Measurements from ENCODE around the gene PRG3. TPM values are rescaled to one million over a fixed set of nuclear protein-coding genes. Genes with fewer than 3 reads are reported as not detected.
A peak's percentile ranks its signal among the peaks of the same experiment; 100 is the strongest.

Gene PRG3
- total and polyA plus RNA-seq, 9 of the 15 experiments (the other 6 are each of a cell fraction or from before 2014, with no cell fraction given): 0.18 to 0.55 (median 0.38) TPM; not detected in 6

DNA sequence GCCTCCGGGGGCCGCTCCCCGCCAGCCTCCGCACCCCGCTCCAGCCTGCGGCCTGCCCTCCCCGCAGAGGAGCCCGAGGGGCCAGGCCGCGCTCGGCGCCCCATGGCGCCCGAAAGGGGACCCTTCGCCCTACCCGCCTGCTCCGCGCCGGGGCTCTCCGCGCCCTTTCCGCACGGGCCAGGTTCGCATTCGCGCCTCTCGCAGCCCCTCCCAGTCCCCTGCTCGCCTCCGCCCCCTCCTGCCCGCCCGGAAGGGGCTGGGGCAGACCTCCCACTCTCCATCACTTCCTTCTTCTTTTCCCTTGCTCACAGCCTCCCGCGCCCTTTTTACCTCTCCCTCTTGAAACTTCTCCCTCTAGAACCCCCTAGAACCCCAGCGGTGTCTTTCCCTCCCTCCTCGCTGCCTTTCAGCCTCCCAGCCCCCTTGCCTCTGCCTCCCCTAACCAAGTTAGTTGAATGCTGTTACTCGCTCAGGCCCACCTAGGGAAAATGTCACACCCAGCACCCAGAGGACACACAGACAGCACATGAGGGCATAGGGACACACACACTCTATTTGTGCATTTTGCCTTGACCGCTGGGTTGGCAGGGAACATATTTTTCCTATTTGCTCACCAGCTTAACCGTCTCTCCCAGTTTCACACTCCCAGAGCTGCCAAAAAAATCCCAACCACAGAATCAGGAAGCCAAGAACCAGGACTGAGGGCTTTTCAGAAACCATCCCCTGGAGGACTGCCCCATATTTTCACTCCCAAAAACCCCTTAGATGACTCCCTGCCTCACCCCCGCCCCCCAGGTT is 46.2 kb upstream of the PRG3 start, which contains the start of gene SLC43A3 (continued):
- TF ChIP-seq, protein P1, sequence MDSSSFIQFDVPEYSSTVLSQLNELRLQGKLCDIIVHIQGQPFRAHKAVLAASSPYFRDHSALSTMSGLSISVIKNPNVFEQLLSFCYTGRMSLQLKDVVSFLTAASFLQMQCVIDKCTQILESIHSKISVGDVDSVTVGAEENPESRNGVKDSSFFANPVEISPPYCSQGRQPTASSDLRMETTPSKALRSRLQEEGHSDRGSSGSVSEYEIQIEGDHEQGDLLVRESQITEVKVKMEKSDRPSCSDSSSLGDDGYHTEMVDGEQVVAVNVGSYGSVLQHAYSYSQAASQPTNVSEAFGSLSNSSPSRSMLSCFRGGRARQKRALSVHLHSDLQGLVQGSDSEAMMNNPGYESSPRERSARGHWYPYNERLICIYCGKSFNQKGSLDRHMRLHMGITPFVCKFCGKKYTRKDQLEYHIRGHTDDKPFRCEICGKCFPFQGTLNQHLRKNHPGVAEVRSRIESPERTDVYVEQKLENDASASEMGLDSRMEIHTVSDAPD (CRISPR knock-in tag; IDR thresholded peaks at IDR 0.05): no peak
- no peak for TF ChIP-seq NR3C1 (CRISPR knock-in tag; IDR thresholded peaks at IDR 0.05)

DNA sequence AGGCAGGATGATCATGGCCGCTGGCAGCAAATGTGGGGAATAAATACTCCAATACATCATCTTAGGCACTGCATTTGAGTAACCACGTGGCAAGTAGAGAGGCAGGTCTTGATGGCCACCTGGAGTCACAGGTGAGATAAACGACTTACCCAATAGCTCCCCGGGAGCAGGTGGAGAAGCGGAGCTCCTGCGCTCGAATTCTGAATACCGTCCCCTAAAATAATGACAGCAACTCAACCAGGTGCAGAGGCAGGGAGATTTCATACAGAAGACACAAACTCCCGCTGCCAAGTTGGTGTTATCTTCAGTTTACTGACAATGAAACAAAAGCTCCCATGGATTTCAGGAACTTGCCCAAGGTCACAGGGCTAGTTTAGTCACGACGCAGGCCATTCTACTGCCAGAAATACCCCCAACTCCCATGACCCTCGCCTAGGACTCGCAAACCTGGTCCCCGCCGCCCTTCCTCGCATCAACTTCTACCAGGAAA is 45.5 kb upstream of the PRG3 start:
- peaks cover 12% of the 10 kb centered on the region; the same call in 1 of the 2 replicates for H4K20me1 ChIP-seq (replicated peaks; ENCODE audit: control insufficient read depth, insufficient read depth, low read length)
- peak; percentile 35 for FAIRE-seq
- peak overlapping the region; percentile 91 for H2AFZ ChIP-seq (ENCODE audit: low read depth, low read length)
- in situ Hi-C loops (cut with MboI): no loop called here
- H3K4me3 ChIP-seq: peak overlapping the region; percentile 72
- H3K27ac ChIP-seq (ENCODE audit: extremely low read depth, low read depth, low read length): peak overlapping the region; percentile 91
- H3K9me3 ChIP-seq (replicated peaks; ENCODE audit: control insufficient read depth, insufficient read depth, low read depth, low read length): no peaks in the 10 kb centered on the region
- intact Hi-C loops (cut with micrococcal nuclease): no loop called here
- peaks cover 58% of the 10 kb centered on the region for H3K79me2 ChIP-seq (ENCODE audit: control insufficient read depth, insufficient read depth, low read length)
- CTCF ChIA-PET (ENCODE audit: low intra/inter-chr PET ratio): no interaction called here
- peaks cover 47% of the 10 kb centered on the region for H3K36me3 ChIP-seq (ENCODE audit: control insufficient read depth, insufficient read depth, low read length)
- peak in 1 of 4 experiments; percentile 55 for DNase-seq (ENCODE audit: extremely low read depth in 1 of 4, low spot score in 3 of 4)
- peaks cover 42 to 57% of the 10 kb centered on the region in 2 experiments for H3K4me1 ChIP-seq (replicated peaks in 1 of 2; ENCODE audit: control insufficient read depth in 2 of 2, insufficient read depth in 2 of 2, low read length in 2 of 2)
- BruUV-seq (replicated peaks): TSS peak; percentile 55
- peak overlapping the region; percentile 96 to 98 for H3K9ac ChIP-seq (ENCODE audit: insufficient read depth in 1 of 2, low read depth in 2 of 2, low read length in 2 of 2)
- no peak for ATAC-seq
- H3K9me1 ChIP-seq (ENCODE audit: control insufficient read depth, insufficient read depth, low read length): peaks cover 7% of the 10 kb centered on the region
- POLR2A ChIA-PET: interaction anchor here (0.7 kb wide), 1 partner anchor 27 kb away, joined by 4 read pairs; no protein-coding TSS in a partner anchor
- no peaks in the 10 kb centered on the region for H3K27me3 ChIP-seq (ENCODE audit: control insufficient read depth in 2 of 2, insufficient read depth in 2 of 2, low read length in 2 of 2)
- under 1% methylated on average over 16 of the region's 16 CpGs for WGBS (ENCODE audit: insufficient coverage, low coverage, missing lambda C conversion rate)
- peak overlapping the region; percentile 90 for H3K4me2 ChIP-seq (ENCODE audit: insufficient read depth, low read length)
- TF ChIP-seq, protein P2, sequence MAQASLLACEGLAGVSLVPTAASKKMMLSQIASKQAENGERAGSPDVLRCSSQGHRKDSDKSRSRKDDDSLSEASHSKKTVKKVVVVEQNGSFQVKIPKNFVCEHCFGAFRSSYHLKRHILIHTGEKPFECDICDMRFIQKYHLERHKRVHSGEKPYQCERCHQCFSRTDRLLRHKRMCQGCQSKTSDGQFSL (CRISPR knock-in tag; IDR thresholded peaks at IDR 0.05): 0 out of 2 replicates have a peak, but pooled peaks have one; percentile 28
- TF ChIP-seq, protein P2 (tag; IDR thresholded peaks at IDR 0.05): no peak
- no peak for TF ChIP-seq NFYB (IDR thresholded peaks at IDR 0.05; ENCODE audit: extremely low read depth, insufficient read length)
- TF ChIP-seq NFRKB (IDR thresholded peaks at IDR 0.05; ENCODE audit: low read depth): 0 out of 2 replicates have a peak, but pooled peaks have one; percentile 5
- no peak for TF ChIP-seq PYGO2 (tag; IDR thresholded peaks at IDR 0.05)
- TF ChIP-seq, protein P3, sequence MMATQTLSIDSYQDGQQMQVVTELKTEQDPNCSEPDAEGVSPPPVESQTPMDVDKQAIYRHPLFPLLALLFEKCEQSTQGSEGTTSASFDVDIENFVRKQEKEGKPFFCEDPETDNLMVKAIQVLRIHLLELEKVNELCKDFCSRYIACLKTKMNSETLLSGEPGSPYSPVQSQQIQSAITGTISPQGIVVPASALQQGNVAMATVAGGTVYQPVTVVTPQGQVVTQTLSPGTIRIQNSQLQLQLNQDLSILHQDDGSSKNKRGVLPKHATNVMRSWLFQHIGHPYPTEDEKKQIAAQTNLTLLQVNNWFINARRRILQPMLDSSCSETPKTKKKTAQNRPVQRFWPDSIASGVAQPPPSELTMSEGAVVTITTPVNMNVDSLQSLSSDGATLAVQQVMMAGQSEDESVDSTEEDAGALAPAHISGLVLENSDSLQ (IDR thresholded peaks at IDR 0.05): 0 out of 2 replicates have a peak, but pooled peaks have one; percentile 6
- TF ChIP-seq, protein P4, sequence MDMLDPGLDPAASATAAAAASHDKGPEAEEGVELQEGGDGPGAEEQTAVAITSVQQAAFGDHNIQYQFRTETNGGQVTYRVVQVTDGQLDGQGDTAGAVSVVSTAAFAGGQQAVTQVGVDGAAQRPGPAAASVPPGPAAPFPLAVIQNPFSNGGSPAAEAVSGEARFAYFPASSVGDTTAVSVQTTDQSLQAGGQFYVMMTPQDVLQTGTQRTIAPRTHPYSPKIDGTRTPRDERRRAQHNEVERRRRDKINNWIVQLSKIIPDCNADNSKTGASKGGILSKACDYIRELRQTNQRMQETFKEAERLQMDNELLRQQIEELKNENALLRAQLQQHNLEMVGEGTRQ (CRISPR knock-in tag; IDR thresholded peaks at IDR 0.05): 0 out of 2 replicates have a peak, but pooled peaks have one; percentile 14
- TF ChIP-seq FOXA3 (CRISPR knock-in tag; conservative IDR thresholded peaks at IDR 0.05 in 1 of 2, IDR thresholded peaks at IDR 0.05 in 1 of 2): 0 out of 4 replicates have a peak, but pooled peaks of 1 of the 2 experiments have one; percentile 10

Data from K562 (cell line).